Jurkat, Clone E6-1 (cell line): ENCODE measurements around the gene GAGE10.
"Not testable (repeated sequence)": the region's sequence is repeated elsewhere in the genome, so short reads cannot be mapped to it uniquely, and the experiment has no call there.

Experiments used
- DNase-seq: peaks from one replicate; pipeline ENCODE4 v3.0.0-alpha.2; 2011; ENCODE audit warnings: low read depth, low spot score
- H3K4me3 ChIP-seq: 2 replicates; pipeline ENCODE4 v1.5.1; 2011; ENCODE audit warnings: mild to moderate bottlenecking, low read length, control low read depth, moderate library complexity

GAGE10 gene

GRCh38 chrX:49310371-49310770 is 6.9 kb downstream of the GAGE10 start:
- no peak overlapping the region for H3K4me3 ChIP-seq
- no peak for DNase-seq

- no peak for DNase-seq
- H3K4me3 ChIP-seq: no peak overlapping the region
Measured at GRCh38 chrX:49312176-49312575, 8.7 kb downstream of the GAGE10 start.

- no peak overlapping the region for H3K4me3 ChIP-seq
- no peak for DNase-seq
Measured at GRCh38 chrX:49316085-49316484, 12.6 kb downstream of the GAGE10 start.

GRCh38 chrX:49321737-49322136 is 18.3 kb downstream of the GAGE10 start, which contains the start of gene GAGE12J:
Gene GAGE12J (plus strand): TSS chrX:49322037. CDS start chrX:49323194, 1,157 bp downstream.
- DNase-seq: not testable (repeated sequence)

GRCh38 chrX:49322266-49322665 is 18.8 kb downstream of the GAGE10 start:
- DNase-seq, H3K4me3 ChIP-seq: not testable (repeated sequence)

More at GRCh38 chrX:49321737-49322136, 18.3 kb downstream of the GAGE10 start, which contains the start of gene GAGE12J:
- H3K4me3 ChIP-seq: not testable (repeated sequence)

GRCh38 chrX:49323735-49324134 is 20.3 kb downstream of the GAGE10 start:
- DNase-seq, H3K4me3 ChIP-seq: not testable (repeated sequence)

GRCh38 chrX:49330421-49330820 is 27.0 kb downstream of the GAGE10 start:
- not testable (repeated sequence) for H3K4me3 ChIP-seq, DNase-seq

- not testable (repeated sequence) for H3K4me3 ChIP-seq, DNase-seq
Measured at GRCh38 chrX:49331282-49331681, 27.8 kb downstream of the GAGE10 start, which contains the start of gene GAGE13. Gene GAGE13 (plus strand): TSS chrX:49331582. CDS start chrX:49332738, 1,156 bp downstream.

GRCh38 chrX:49331841-49332240 is 28.4 kb downstream of the GAGE10 start:
- DNase-seq: not testable (repeated sequence)

GRCh38 chrX:49341449-49341848 is 38.0 kb downstream of the GAGE10 start:
- not testable (repeated sequence) for DNase-seq, H3K4me3 ChIP-seq

More at GRCh38 chrX:49331841-49332240, 28.4 kb downstream of the GAGE10 start:
- H3K4me3 ChIP-seq: not testable (repeated sequence)

GRCh38 chrX:49344496-49345175 is 41.2 kb downstream of the GAGE10 start:
- not testable (repeated sequence) for H3K4me3 ChIP-seq, DNase-seq

- H3K4me3 ChIP-seq, DNase-seq: not testable (repeated sequence)
Measured at GRCh38 chrX:49345402-49345801, 42.0 kb downstream of the GAGE10 start.

- not testable (repeated sequence) for DNase-seq, H3K4me3 ChIP-seq
Measured at GRCh38 chrX:49346150-49346549, 42.7 kb downstream of the GAGE10 start.
